ENCODE data around the gene ATP5ME. TPM values are rescaled to one million over a fixed set of nuclear protein-coding genes. Genes with fewer than 3 reads are reported as not detected.

Gene ATP5ME
- total and polyA plus RNA-seq, 2 of the 13 experiments (the other 11 are each of a cell fraction or from before 2014, with no cell fraction given), result 305 to 753 TPM

DNA sequence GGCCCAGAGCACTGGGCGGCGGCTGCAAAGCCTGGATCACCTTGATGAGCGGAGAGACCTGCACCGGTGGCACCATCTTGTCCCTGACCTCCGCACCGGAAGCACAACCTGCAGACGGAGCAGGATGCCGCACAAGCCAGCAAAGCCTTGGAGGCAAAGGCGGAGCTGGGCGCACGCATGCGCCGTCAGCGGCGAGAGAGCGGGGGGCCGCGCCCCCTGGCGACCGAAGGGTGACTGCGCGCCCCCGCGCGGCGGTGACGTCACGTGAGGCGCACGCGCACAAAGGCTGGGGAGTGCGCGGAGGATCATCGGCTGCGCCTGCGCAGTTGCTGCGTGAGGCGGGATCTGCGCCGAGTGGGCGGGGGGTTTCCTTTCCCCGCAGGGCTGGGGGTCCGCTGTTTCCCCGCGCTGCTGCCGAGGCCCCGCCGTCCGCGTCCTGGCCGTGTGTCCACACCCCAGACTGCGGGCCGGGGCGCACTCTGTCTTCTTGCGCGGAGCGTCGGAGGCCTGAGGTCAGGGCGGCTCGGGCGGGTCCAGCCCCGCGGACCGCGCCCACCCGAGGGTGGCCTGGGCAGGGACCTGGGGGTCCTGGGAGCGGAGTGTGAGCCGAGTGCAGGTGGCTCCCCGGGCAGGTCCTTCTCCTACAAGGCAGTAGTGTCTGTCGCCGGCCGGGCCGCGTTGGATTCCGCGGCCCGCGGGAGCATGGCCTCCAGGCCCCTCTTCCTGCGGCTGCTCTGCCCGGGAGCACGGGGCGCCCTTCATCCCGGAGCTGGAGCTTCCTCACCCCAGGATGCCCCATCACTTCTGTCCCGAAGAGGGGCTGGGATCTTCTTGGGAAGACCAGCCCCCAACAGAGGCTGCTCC, at the start of gene ATP5ME, which contains the start of gene MYL5 (continued):
- TF ChIP-seq, protein P1, sequence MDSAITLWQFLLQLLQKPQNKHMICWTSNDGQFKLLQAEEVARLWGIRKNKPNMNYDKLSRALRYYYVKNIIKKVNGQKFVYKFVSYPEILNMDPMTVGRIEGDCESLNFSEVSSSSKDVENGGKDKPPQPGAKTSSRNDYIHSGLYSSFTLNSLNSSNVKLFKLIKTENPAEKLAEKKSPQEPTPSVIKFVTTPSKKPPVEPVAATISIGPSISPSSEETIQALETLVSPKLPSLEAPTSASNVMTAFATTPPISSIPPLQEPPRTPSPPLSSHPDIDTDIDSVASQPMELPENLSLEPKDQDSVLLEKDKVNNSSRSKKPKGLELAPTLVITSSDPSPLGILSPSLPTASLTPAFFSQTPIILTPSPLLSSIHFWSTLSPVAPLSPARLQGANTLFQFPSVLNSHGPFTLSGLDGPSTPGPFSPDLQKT (CRISPR knock-in tag; IDR thresholded peaks at IDR 0.05; ENCODE audit: borderline replicate concordance), result no peak
- no peak for TF ChIP-seq ATF6 (CRISPR knock-in tag; conservative IDR thresholded peaks at IDR 0.05)
- 0 out of 2 replicates have a peak, but pooled peaks have one; percentile 57 for TF ChIP-seq ZNF230 (CRISPR knock-in tag; IDR thresholded peaks at IDR 0.05)
- TF ChIP-seq ZNF350 (CRISPR knock-in tag; IDR thresholded peaks at IDR 0.05; ENCODE audit: borderline replicate concordance, low read depth), result peak; percentile 31; the same call in 1 of the 2 replicates
- peak; percentile 38; the same call in 1 of the 2 replicates for TF ChIP-seq TGIF2 (CRISPR knock-in tag; IDR thresholded peaks at IDR 0.05)
- TF ChIP-seq KLF16 (CRISPR knock-in tag; IDR thresholded peaks at IDR 0.05), result peak in 1 of 2 experiments; percentile 61; a peak in 1 of 4 replicates
- TF ChIP-seq, protein P2, sequence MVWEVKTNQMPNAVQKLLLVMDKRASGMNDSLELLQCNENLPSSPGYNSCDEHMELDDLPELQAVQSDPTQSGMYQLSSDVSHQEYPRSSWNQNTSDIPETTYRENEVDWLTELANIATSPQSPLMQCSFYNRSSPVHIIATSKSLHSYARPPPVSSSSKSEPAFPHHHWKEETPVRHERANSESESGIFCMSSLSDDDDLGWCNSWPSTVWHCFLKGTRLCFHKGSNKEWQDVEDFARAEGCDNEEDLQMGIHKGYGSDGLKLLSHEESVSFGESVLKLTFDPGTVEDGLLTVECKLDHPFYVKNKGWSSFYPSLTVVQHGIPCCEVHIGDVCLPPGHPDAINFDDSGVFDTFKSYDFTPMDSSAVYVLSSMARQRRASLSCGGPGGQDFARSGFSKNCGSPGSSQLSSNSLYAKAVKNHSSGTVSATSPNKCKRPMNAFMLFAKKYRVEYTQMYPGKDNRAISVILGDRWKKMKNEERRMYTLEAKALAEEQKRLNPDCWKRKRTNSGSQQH (CRISPR knock-in tag; IDR thresholded peaks at IDR 0.05; ENCODE audit: low read depth), result no peak; the same call in 1 of the 2 replicates
- no peak for TF ChIP-seq ZNF354B (CRISPR knock-in tag; IDR thresholded peaks at IDR 0.05)
- TF ChIP-seq ZFP36 (IDR thresholded peaks at IDR 0.05; ENCODE audit: borderline replicate concordance, low read depth, low read length, partially characterized antibody), result no peak
- no peak for TF ChIP-seq FOXJ3 (CRISPR knock-in tag; IDR thresholded peaks at IDR 0.05; ENCODE audit: borderline replicate concordance)
- no peak for TF ChIP-seq ZNF605 (CRISPR knock-in tag; IDR thresholded peaks at IDR 0.05)
- TF ChIP-seq FOXO4 (CRISPR knock-in tag; conservative IDR thresholded peaks at IDR 0.05), result no peak
- TF ChIP-seq ZSCAN21 (CRISPR knock-in tag; IDR thresholded peaks at IDR 0.05; ENCODE audit: borderline replicate concordance), result peak; percentile 84; the same call in 1 of the 2 replicates
- peak; percentile 87; the same call in 1 of the 2 replicates for TF ChIP-seq NCOA1 (CRISPR knock-in tag; IDR thresholded peaks at IDR 0.05)
- TF ChIP-seq ZFP82 (CRISPR knock-in tag; IDR thresholded peaks at IDR 0.05; ENCODE audit: borderline replicate concordance), result peak; percentile 98; the same call in 1 of the 2 replicates
- peak; percentile 61; the same call in 1 of the 2 replicates for TF ChIP-seq ZNF232 (CRISPR knock-in tag; IDR thresholded peaks at IDR 0.05; ENCODE audit: borderline replicate concordance)
- TF ChIP-seq POLR2G (IDR thresholded peaks at IDR 0.05; ENCODE audit: low read depth, low read length), result peak; percentile 67
- no peak for TF ChIP-seq YEATS4 (CRISPR knock-in tag; IDR thresholded peaks at IDR 0.05; ENCODE audit: borderline replicate concordance)
- no peak for TF ChIP-seq ZNF180 (CRISPR knock-in tag; IDR thresholded peaks at IDR 0.05; ENCODE audit: borderline replicate concordance, low read depth)
- no peak; the same call in 1 of the 2 replicates for TF ChIP-seq SMAD3 (CRISPR knock-in tag; IDR thresholded peaks at IDR 0.05)
- TF ChIP-seq ZBTB38 (CRISPR knock-in tag; IDR thresholded peaks at IDR 0.05), result peak; percentile 79; the same call in 1 of the 2 replicates
- no peak for TF ChIP-seq ZNF468 (CRISPR knock-in tag; IDR thresholded peaks at IDR 0.05)
- TF ChIP-seq TRIM24 (CRISPR knock-in tag; IDR thresholded peaks at IDR 0.05), result no peak

All from HepG2 (cell line).